SK-N-SH (cell line): ENCODE measurements around the gene IPPK.

Source experiments
- FOXM1 ChIP-seq: IDR thresholded peaks from 2 replicates; pipeline ENCODE4 v1.4.0; 2012; ENCODE audit warnings: low read depth, mild to moderate bottlenecking
- MXI1 ChIP-seq: IDR thresholded peaks from 2 replicates; pipeline ENCODE4 v1.6.1; 2012; ENCODE audit warnings: mild to moderate bottlenecking, low read depth, low read length, improper control_type of control experiment
- SMC3 ChIP-seq: IDR thresholded peaks from 2 replicates; pipeline ENCODE4 v1.6.1; 2012; ENCODE audit warnings: low read depth, low read length, improper control_type of control experiment
- TAF1 ChIP-seq: IDR thresholded peaks from 2 replicates; pipeline ENCODE4 v1.6.1; 2012; ENCODE audit warnings: low read depth, mild to moderate bottlenecking, low read length, moderate library complexity, borderline replicate concordance
- TEAD4 ChIP-seq: IDR thresholded peaks from 2 replicates; pipeline ENCODE4 v1.4.0; 2012; ENCODE audit warnings: mild to moderate bottlenecking, borderline replicate concordance; ENCODE audit not compliant: insufficient read depth
- TF ChIP-seq, protein P1 (sequence below): fragments of 200-600 bp; sonication (generic); IDR thresholded peaks from 2 replicates; pipeline ENCODE4 v1.6.1; 2017; ENCODE audit warnings: antibody characterized with exemption, mild to moderate bottlenecking, moderate library complexity

DNA sequence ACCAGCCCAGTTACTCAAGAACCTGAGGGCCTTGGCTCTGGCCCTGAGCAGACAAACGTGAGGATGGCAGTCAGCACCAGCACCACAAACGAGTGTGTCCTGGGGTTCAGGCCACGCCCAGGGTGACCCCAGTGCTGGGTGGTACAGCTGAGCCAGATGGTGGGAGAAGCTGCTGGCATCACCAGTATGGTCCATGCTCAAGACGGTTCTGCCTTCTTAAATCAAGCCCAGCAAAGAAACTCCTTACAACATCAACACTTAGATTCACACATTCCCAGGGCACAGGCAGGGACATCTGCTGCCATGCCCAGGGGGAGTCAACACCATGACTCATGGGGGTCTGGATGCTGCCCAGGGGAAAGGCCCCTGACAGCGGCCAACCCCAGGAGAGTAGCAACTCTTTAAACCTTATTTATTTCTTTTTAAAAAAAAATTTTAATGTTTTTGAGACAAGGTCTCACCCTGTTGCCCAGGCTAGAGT is 31.3 kb downstream of the IPPK start:
- no peak for TF ChIP-seq TEAD4
- TF ChIP-seq SMC3: no peak
- TF ChIP-seq TAF1: no peak
- TF ChIP-seq MXI1: no peak
- TF ChIP-seq, protein P1, sequence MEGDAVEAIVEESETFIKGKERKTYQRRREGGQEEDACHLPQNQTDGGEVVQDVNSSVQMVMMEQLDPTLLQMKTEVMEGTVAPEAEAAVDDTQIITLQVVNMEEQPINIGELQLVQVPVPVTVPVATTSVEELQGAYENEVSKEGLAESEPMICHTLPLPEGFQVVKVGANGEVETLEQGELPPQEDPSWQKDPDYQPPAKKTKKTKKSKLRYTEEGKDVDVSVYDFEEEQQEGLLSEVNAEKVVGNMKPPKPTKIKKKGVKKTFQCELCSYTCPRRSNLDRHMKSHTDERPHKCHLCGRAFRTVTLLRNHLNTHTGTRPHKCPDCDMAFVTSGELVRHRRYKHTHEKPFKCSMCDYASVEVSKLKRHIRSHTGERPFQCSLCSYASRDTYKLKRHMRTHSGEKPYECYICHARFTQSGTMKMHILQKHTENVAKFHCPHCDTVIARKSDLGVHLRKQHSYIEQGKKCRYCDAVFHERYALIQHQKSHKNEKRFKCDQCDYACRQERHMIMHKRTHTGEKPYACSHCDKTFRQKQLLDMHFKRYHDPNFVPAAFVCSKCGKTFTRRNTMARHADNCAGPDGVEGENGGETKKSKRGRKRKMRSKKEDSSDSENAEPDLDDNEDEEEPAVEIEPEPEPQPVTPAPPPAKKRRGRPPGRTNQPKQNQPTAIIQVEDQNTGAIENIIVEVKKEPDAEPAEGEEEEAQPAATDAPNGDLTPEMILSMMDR: no peak
- no peak for TF ChIP-seq FOXM1
